ENCODE measurements around the gene BPGM. TPM values are rescaled to one million over a fixed set of nuclear protein-coding genes. Genes with fewer than 3 reads are reported as not detected.

The BPGM gene
- total and polyA plus RNA-seq, 2 donors (not counting 1 experiment from before 2014, with no cell fraction given): 7.0 to 9.7 TPM

DNA sequence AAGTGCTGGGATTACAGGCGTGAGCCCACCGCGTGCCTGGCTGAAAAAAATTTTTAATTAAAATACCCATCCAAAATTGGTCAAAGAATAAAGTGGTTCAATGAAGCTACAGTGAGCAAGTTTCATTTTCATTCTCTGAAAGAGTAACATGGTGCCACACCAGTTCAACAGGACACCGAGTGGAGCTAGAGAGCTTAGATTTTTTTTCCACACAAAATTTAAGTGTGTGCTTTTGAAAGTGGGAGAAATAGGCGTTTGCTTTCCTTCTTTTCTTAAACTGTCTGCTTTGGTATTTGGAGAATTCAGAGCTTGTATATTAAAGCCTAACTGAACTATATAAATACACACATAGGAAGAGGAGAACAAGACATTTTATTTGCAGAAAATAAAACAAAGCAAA, 43.4 kb downstream of the BPGM start:
- H3K9ac ChIP-seq (ENCODE audit: low read length): no peak overlapping the region
- Mint-ChIP-seq H3K27me3 (peaks cover 41% of the 10 kb centered on the region), H3K4me1 (no peaks in the 10 kb centered on the region), H3K4me3 (no peak overlapping the region), H3K27ac (no peak overlapping the region), H3K9me3 (ENCODE audit: insufficient read depth) (no peaks in the 10 kb centered on the region)
- ATAC-seq (ENCODE audit: low read depth) (no peak), DNase-seq (no peak)
- H3K4me2 ChIP-seq (replicated peaks; ENCODE audit: low read depth, low read length, poor library complexity, severe bottlenecking): no peak overlapping the region
- no peaks in the 10 kb centered on the region for H3K79me2 ChIP-seq (ENCODE audit: control insufficient read depth, insufficient read depth, low read length)
- CTCF ChIA-PET: interaction anchor here (0.6 to 2.3 kb wide), 7 partner anchors 11 to 731 kb away, joined by 3 to 7 read pairs (median 3); no protein-coding TSS in a partner anchor
- no peaks in the 10 kb centered on the region for H3K36me3 ChIP-seq (replicated peaks in 1 of 2; ENCODE audit: control extremely low read depth in 1 of 2, control insufficient read depth in 1 of 2, extremely low read depth in 1 of 2, insufficient read depth in 2 of 2, low read length in 1 of 2)
- POLR2A ChIA-PET: no interaction called here
- H4K20me1 ChIP-seq (ENCODE audit: control insufficient read depth, insufficient read depth, low read length, poor library complexity, severe bottlenecking): no peaks in the 10 kb centered on the region
- no peak overlapping the region for H3K27ac ChIP-seq (ENCODE audit: low read length in 2 of 2)
- H3K4me1 ChIP-seq (ENCODE audit: control insufficient read depth in 2 of 2, insufficient read depth in 2 of 2, low read length in 2 of 2): no peaks in the 10 kb centered on the region
- TF ChIP-seq, protein P1, sequence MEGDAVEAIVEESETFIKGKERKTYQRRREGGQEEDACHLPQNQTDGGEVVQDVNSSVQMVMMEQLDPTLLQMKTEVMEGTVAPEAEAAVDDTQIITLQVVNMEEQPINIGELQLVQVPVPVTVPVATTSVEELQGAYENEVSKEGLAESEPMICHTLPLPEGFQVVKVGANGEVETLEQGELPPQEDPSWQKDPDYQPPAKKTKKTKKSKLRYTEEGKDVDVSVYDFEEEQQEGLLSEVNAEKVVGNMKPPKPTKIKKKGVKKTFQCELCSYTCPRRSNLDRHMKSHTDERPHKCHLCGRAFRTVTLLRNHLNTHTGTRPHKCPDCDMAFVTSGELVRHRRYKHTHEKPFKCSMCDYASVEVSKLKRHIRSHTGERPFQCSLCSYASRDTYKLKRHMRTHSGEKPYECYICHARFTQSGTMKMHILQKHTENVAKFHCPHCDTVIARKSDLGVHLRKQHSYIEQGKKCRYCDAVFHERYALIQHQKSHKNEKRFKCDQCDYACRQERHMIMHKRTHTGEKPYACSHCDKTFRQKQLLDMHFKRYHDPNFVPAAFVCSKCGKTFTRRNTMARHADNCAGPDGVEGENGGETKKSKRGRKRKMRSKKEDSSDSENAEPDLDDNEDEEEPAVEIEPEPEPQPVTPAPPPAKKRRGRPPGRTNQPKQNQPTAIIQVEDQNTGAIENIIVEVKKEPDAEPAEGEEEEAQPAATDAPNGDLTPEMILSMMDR (IDR thresholded peaks at IDR 0.05): no peak
- TF ChIP-seq EZH2 (IDR thresholded peaks at IDR 0.05; ENCODE audit: borderline replicate concordance, insufficient read depth, low read depth, low read length, poor library complexity, severe bottlenecking): no peak
- no CpG with 5 or more reads among the region's 5 CpGs for WGBS (ENCODE audit: insufficient coverage)
- H3K9me3 ChIP-seq (ENCODE audit: control extremely low read depth in 1 of 3, control insufficient read depth in 2 of 3, insufficient read depth in 1 of 3, low read length in 2 of 3): no peaks in the 10 kb centered on the region
- H3K27me3 ChIP-seq (replicated peaks in 1 of 4; ENCODE audit: control extremely low read depth in 1 of 4, control insufficient read depth in 3 of 4, insufficient read depth in 4 of 4, low read length in 3 of 4): peaks cover 0 to 7% (median 2%) of the 10 kb centered on the region in 4 experiments
- intact Hi-C loops (cut with micrococcal nuclease): no loop called here
- no peak overlapping the region for H2AFZ ChIP-seq (ENCODE audit: insufficient read depth, low read depth, low read length, poor library complexity, severe bottlenecking)
- no peak overlapping the region for H3K4me3 ChIP-seq (ENCODE audit: control extremely low read depth in 1 of 5, extremely low read depth in 1 of 5, insufficient read depth in 1 of 5, low read depth in 2 of 5, low read length in 4 of 5)

DNA sequence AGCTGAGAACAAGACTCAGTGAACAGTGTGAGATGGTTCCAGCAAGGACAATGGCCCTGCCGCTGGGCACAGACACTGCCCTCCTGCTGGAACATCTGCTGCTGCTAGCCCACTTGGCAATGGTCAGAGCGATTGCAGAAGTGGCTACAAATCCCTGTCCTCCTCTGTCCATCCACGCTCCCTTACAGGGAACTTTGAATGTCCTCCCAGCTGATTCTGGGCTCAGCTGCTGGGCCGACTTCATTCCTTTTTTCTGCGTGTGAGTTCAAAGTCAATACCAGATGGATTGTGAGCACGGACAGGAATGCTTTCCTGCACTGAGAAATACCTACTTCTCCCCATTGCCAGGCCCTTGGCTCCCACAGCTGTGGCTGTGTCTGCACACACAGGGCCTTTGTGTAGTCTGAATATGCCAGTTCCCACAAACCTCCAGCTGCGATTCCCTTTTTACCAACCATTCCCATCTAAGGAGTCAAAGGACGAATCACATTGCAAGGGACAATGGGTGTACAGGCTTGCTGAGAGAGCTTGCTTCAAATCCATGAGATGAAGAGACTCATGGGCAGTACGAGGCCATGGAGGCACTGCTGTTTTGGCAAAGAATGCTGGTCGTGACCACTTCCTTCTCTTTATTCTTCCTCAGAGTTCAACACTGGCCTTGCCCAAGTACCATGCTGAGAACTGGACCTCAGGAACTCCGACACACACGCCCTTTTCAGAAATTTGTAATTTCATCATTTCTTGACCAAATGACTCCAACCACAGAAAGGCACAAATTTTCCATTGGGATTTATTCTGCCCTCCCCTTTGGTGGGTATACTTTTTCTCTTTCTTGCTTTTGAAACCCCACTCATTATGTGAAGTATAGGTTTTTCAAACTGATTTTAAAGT, 44.2 kb downstream of the BPGM start:
- ChIA-PET CTCF (interaction anchor here (0.6 to 2.3 kb wide), 6 partner anchors 10 to 730 kb away, joined by 3 to 7 read pairs (median 3); no protein-coding TSS in a partner anchor), POLR2A (no interaction called here)
- intact Hi-C loops (cut with micrococcal nuclease): no loop called here
- H3K27ac ChIP-seq (ENCODE audit: low read length in 2 of 2): no peak overlapping the region
- no peaks in the 10 kb centered on the region for H3K36me3 ChIP-seq (replicated peaks in 1 of 2; ENCODE audit: control extremely low read depth in 1 of 2, control insufficient read depth in 1 of 2, extremely low read depth in 1 of 2, insufficient read depth in 2 of 2, low read length in 1 of 2)
- 91% methylated on average over 10 of the region's 12 CpGs for WGBS (ENCODE audit: insufficient coverage)
- DNase-seq (no peak), ATAC-seq (ENCODE audit: low read depth) (no peak)
- H3K4me3 Mint-ChIP-seq: no peak overlapping the region
- no peaks in the 10 kb centered on the region for H3K79me2 ChIP-seq (ENCODE audit: control insufficient read depth, insufficient read depth, low read length)
- no peaks in the 10 kb centered on the region for H3K9me3 ChIP-seq (ENCODE audit: control extremely low read depth in 1 of 3, control insufficient read depth in 2 of 3, insufficient read depth in 1 of 3, low read length in 2 of 3)
- H3K4me2 ChIP-seq (replicated peaks; ENCODE audit: low read depth, low read length, poor library complexity, severe bottlenecking): no peak overlapping the region
- H3K9me3 Mint-ChIP-seq (ENCODE audit: insufficient read depth): no peaks in the 10 kb centered on the region
- H3K9ac ChIP-seq (ENCODE audit: low read length): no peak overlapping the region
- H3K4me3 ChIP-seq (ENCODE audit: control extremely low read depth in 1 of 5, extremely low read depth in 1 of 5, insufficient read depth in 1 of 5, low read depth in 2 of 5, low read length in 4 of 5): no peak overlapping the region
- H4K20me1 ChIP-seq (ENCODE audit: control insufficient read depth, insufficient read depth, low read length, poor library complexity, severe bottlenecking): no peaks in the 10 kb centered on the region
- H3K27me3 Mint-ChIP-seq: peaks cover 41% of the 10 kb centered on the region
- peaks cover 0 to 7% (median 2%) of the 10 kb centered on the region in 4 experiments for H3K27me3 ChIP-seq (replicated peaks in 1 of 4; ENCODE audit: control extremely low read depth in 1 of 4, control insufficient read depth in 3 of 4, insufficient read depth in 4 of 4, low read length in 3 of 4)
- H3K27ac Mint-ChIP-seq: no peak overlapping the region
- H3K4me1 ChIP-seq (ENCODE audit: control insufficient read depth in 2 of 2, insufficient read depth in 2 of 2, low read length in 2 of 2): no peaks in the 10 kb centered on the region
- no peak overlapping the region for H2AFZ ChIP-seq (ENCODE audit: insufficient read depth, low read depth, low read length, poor library complexity, severe bottlenecking)
- TF ChIP-seq, protein P1 (IDR thresholded peaks at IDR 0.05): no peak
- TF ChIP-seq EZH2 (IDR thresholded peaks at IDR 0.05; ENCODE audit: borderline replicate concordance, insufficient read depth, low read depth, low read length, poor library complexity, severe bottlenecking): no peak
- H3K4me1 Mint-ChIP-seq: no peaks in the 10 kb centered on the region
